Panc1 (cell line): Measurements from ENCODE around the gene ARL15. TPM values are rescaled to one million over a fixed set of nuclear protein-coding genes. Genes with fewer than 3 reads are reported as not detected.

ENCODE experiments used
- ATAC-seq: fragments of 200-7000 bp; cut with Tn5 transposase; 2 replicates; pipeline ENCODE4 v1.9.1; 2020; ENCODE audit warnings: mild to moderate bottlenecking, moderate library complexity
- BruUV-seq: library from RNA; stranded (reverse); fragments of 400-500 nt; replicated peaks from 2 replicates; lab custom pipeline; 2021; lab: Mats Ljungman, UMichigan
- CTCF ChIA-PET: fragments of 300-600 bp; sonication (Branson Sonifier 250); formaldehyde crosslinking; loops from one replicate; lab custom pipeline; 2022; ENCODE audit warnings: antibody characterized with exemption; lab: Charles Lee
- POLR2A ChIA-PET: fragments of 300-600 bp; sonication (Branson Sonifier 250); formaldehyde crosslinking; loops from one replicate; lab custom pipeline; 2022; ENCODE audit warnings: antibody characterized with exemption; lab: Charles Lee
- DNase-seq: peaks from one replicate; pipeline ENCODE4 v3.0.0-alpha.2; 2010; ENCODE audit warnings: low read depth, low spot score
- H3K27ac ChIP-seq: 2 replicates; pipeline ENCODE4 v1.5.1; 2011; ENCODE audit warnings: mild to moderate bottlenecking, low read length, inconsistent platforms
- H3K27me3 ChIP-seq: fragments of 200-500 bp; sonication (Bioruptor generic); 2 replicates; pipeline ENCODE4 v1.6.0; 2014; ENCODE audit warnings: low read length, inconsistent platforms; ENCODE audit not compliant: control insufficient read depth, insufficient read depth
- H3K36me3 ChIP-seq: fragments of 200-500 bp; sonication (Bioruptor generic); 2 replicates; pipeline ENCODE4 v1.5.1; 2014; ENCODE audit warnings: inconsistent platforms, mild to moderate bottlenecking, low read length, moderate library complexity; ENCODE audit not compliant: control insufficient read depth, insufficient read depth
- H3K4me1 ChIP-seq: 2 replicates; pipeline ENCODE4 v1.5.1; 2011; ENCODE audit warnings: inconsistent platforms, mild to moderate bottlenecking, low read length, moderate library complexity; ENCODE audit not compliant: control insufficient read depth, insufficient read depth
- H3K4me3 ChIP-seq, 2 experiments: 2 replicates each; pipeline ENCODE4 v1.5.1; 2011 to 2012; ENCODE audit warnings: low read depth in 2 of 2, low read length in 2 of 2, mild to moderate bottlenecking in 2 of 2, inconsistent platforms in 1 of 2, moderate library complexity in 1 of 2
- H3K9me3 ChIP-seq: fragments of 200-500 bp; sonication (Bioruptor generic); 2 replicates; pipeline ENCODE4 v1.5.1; 2014; ENCODE audit warnings: low read depth, mild to moderate bottlenecking, inconsistent platforms, low read length, moderate library complexity; ENCODE audit not compliant: control insufficient read depth, insufficient read depth
- CTCF ChIP-seq: fragments of 450-650 bp; IDR thresholded peaks from 2 replicates; pipeline ENCODE4 v1.5.1; 2017; ENCODE audit warnings: mild to moderate bottlenecking
- POLR2AphosphoS5 ChIP-seq: IDR thresholded peaks from 2 replicates; pipeline ENCODE4 v1.6.1; 2012; ENCODE audit warnings: mild to moderate bottlenecking, low read depth, low read length, moderate library complexity
- REST ChIP-seq, 2 experiments: IDR thresholded peaks; 2 replicates each; pipeline ENCODE4 v1.6.1; 2011 to 2012; ENCODE audit warnings: low read depth in 2 of 2, control low read depth in 1 of 2, low read length in 1 of 2, mild to moderate bottlenecking in 1 of 2, moderate library complexity in 1 of 2; ENCODE audit not compliant: insufficient read depth in 1 of 2
- SIN3A ChIP-seq: IDR thresholded peaks from 2 replicates; pipeline ENCODE4 v1.6.1; 2012; ENCODE audit warnings: low read depth, mild to moderate bottlenecking, low read length, moderate library complexity, borderline replicate concordance; ENCODE audit not compliant: insufficient read depth
- TCF7L2 ChIP-seq: IDR thresholded peaks from 2 replicates; pipeline ENCODE4 v1.6.1; 2011; ENCODE audit warnings: mild to moderate bottlenecking, low read depth, low read length, inconsistent platforms
- in situ Hi-C: cut with HindIII; loops from 2 replicates; pipeline ENCODE4 v1.10.0; 2016; ENCODE audit warnings: low sequenced_read_pairs, low pct_unique_long_range_greater_than_20kb
- intact Hi-C: fragments of 100-400 bp; cut with micrococcal nuclease; formaldehyde crosslinking; loops from one replicate; pipeline ENCODE4 v1.10.0; 2022; ENCODE audit not compliant: unreplicated experiment
- total RNA-seq: library from RNA; stranded (reverse); gene quantifications from one replicate; pipeline ENCODE4 v1.2.1, GENCODE V29; 2021; ENCODE audit not compliant: unreplicated experiment

ARL15 gene
- total RNA-seq, 1 experiment from 2014 or later, result 16.5 TPM

GRCh38 chr5:54165687-54166086, 144.7 kb downstream of the ARL15 start:
- CTCF ChIA-PET, result no interaction called here
- Histone ChIP-seq H3K4me1 (no peaks in the 10 kb centered on the region), H3K27me3 (no peaks in the 10 kb centered on the region), H3K27ac (no peak overlapping the region), H3K4me3 (no peak overlapping the region), H3K36me3 (no peaks in the 10 kb centered on the region), H3K9me3 (no peaks in the 10 kb centered on the region; the same call in 1 of the 2 replicates)
- no peak for ATAC-seq
- DNase-seq, result no peak
- in situ Hi-C loops, result no loop called here
- no TSS peak for BruUV-seq
- no peak for TF ChIP-seq REST (IDR thresholded peaks at IDR 0.05; ENCODE audit: insufficient read depth in 1 of 2, low read depth in 2 of 2, low read length in 1 of 2)
- TF ChIP-seq TCF7L2, result no peak
- no peak for TF ChIP-seq SIN3A
- TF ChIP-seq POLR2AphosphoS5, result no peak
- TF ChIP-seq CTCF, result no peak
- POLR2A ChIA-PET, result no interaction called here
- intact Hi-C loops, result no loop called here

DNA sequence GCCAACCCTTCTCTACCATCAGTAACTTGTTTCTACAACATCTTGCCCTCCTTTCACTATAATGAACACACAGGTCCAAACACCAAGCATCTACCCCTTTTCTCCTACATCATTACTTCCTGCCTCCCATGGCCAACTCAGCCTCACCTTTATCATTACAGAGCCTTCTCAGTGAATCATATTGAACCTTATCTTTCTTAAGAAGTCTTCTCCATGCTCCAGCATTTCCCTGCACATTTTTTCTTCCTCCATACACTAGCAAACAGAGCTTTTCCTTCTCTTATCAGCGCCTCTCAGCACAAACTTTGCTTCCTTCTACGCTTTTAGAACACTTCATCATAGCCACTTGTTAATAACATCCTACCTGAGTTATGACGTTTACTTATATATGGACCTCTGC, 148.2 kb downstream of the ARL15 start:
- CTCF ChIA-PET, result no interaction called here
- Histone ChIP-seq H3K4me3 (no peak overlapping the region), H3K9me3 (no peaks in the 10 kb centered on the region; the same call in 1 of the 2 replicates), H3K27me3 (no peaks in the 10 kb centered on the region), H3K27ac (no peak overlapping the region), H3K36me3 (no peaks in the 10 kb centered on the region), H3K4me1 (no peaks in the 10 kb centered on the region)
- intact Hi-C loops (no loop called here), in situ Hi-C loops (no loop called here)
- ATAC-seq (no peak), DNase-seq (no peak)
- BruUV-seq, result no TSS peak
- no peak for TF ChIP-seq CTCF
- TF ChIP-seq REST (IDR thresholded peaks at IDR 0.05; ENCODE audit: insufficient read depth in 1 of 2, low read depth in 2 of 2, low read length in 1 of 2), result no peak
- no peak for TF ChIP-seq SIN3A
- no peak for TF ChIP-seq POLR2AphosphoS5
- no peak for TF ChIP-seq TCF7L2
- POLR2A ChIA-PET, result no interaction called here
